PC-9 (cell line): ENCODE measurements around the gene HDAC5. TPM values are rescaled to one million over a fixed set of nuclear protein-coding genes. Genes with fewer than 3 reads are reported as not detected.

Experiments used
- BruUV-seq: library from RNA; stranded (reverse); fragments of 400-500 nt; replicated peaks from 2 replicates; lab custom pipeline; 2021; lab: Mats Ljungman, UMichigan
- CTCF ChIA-PET: fragments of 300-600 bp; sonication (Branson Sonifier 250); formaldehyde crosslinking; loops from one replicate; lab custom pipeline; 2022; ENCODE audit warnings: antibody characterized with exemption; lab: Charles Lee
- POLR2A ChIA-PET: fragments of 300-600 bp; sonication (Branson Sonifier 250); formaldehyde crosslinking; loops from one replicate; lab custom pipeline; 2022; ENCODE audit warnings: antibody characterized with exemption; ENCODE audit not compliant: unreplicated experiment; lab: Charles Lee
- DNase-seq, 2 experiments: peaks; one replicate each; pipeline versions ENCODE4 v3.0.0 to v3.0.0-alpha.2; 2015 to 2022; ENCODE audit warnings: mixed read lengths in 1 of 2
- H2AFZ ChIP-seq: fragments of 200-600 bp; sonication (generic); 2 replicates; pipeline ENCODE4 v1.8.1; 2017; ENCODE audit warnings: antibody characterized with exemption
- H3F3A ChIP-seq: fragments of 200-600 bp; sonication (generic); 2 replicates; pipeline ENCODE4 v1.8.1; 2017; ENCODE audit warnings: antibody characterized with exemption, mild to moderate bottlenecking, low read depth; ENCODE audit not compliant: insufficient read depth
- H3K27ac ChIP-seq: fragments of 200-600 bp; sonication (generic); 2 replicates; pipeline ENCODE4 v1.6.1; 2016; ENCODE audit warnings: mixed run types
- H3K27me3 ChIP-seq: fragments of 200-600 bp; sonication (generic); 2 replicates; pipeline ENCODE4 v1.6.1; 2016; ENCODE audit warnings: low read depth, mixed run types; ENCODE audit not compliant: insufficient read depth
- H3K36me3 ChIP-seq: fragments of 200-600 bp; sonication (generic); 2 replicates; pipeline ENCODE4 v1.6.1; 2016; ENCODE audit warnings: low read depth, mixed run types
- H3K4me1 ChIP-seq: fragments of 200-600 bp; sonication (generic); replicated peaks from 2 replicates; pipeline ENCODE4 v1.6.1; 2016; ENCODE audit warnings: mixed run types; ENCODE audit not compliant: insufficient read depth
- H3K4me2 ChIP-seq: fragments of 200-600 bp; sonication (generic); 2 replicates; pipeline ENCODE4 v1.6.1; 2017; ENCODE audit warnings: mixed run types
- H3K4me3 ChIP-seq: fragments of 200-600 bp; sonication (generic); 2 replicates; pipeline ENCODE4 v1.6.1; 2016; ENCODE audit warnings: mixed run types
- H3K79me2 ChIP-seq: fragments of 200-600 bp; sonication (generic); 2 replicates; pipeline ENCODE4 v1.6.1; 2017; ENCODE audit warnings: low read depth, mixed run types
- H3K9me2 ChIP-seq: fragments of 200-600 bp; sonication (generic); 2 replicates; pipeline ENCODE4 v1.8.1; 2017; ENCODE audit warnings: mild to moderate bottlenecking; ENCODE audit not compliant: insufficient read depth
- H3K9me3 ChIP-seq: fragments of 200-600 bp; sonication (generic); 2 replicates; pipeline ENCODE4 v1.8.1; 2016; ENCODE audit warnings: low read depth; ENCODE audit not compliant: insufficient read depth
- H4K20me1 ChIP-seq: fragments of 200-600 bp; sonication (generic); 2 replicates; pipeline ENCODE4 v1.8.1; 2017; ENCODE audit not compliant: insufficient read depth
- CTCF ChIP-seq: fragments of 200-600 bp; sonication (generic); conservative IDR thresholded peaks from 2 replicates; pipeline ENCODE4 v1.6.1; 2017; ENCODE audit warnings: mixed run types, antibody characterized with exemption, mild to moderate bottlenecking, moderate library complexity
- EZH2 ChIP-seq: fragments of 200-600 bp; sonication (generic); IDR thresholded peaks from 2 replicates; pipeline ENCODE4 v1.8.0; 2017; ENCODE audit warnings: antibody characterized with exemption, low read depth
- intact Hi-C: fragments of 100-400 bp; cut with micrococcal nuclease; formaldehyde crosslinking; loops from one replicate; pipeline ENCODE4 v1.10.0; 2022; ENCODE audit not compliant: unreplicated experiment
- total RNA-seq: library from RNA; stranded (reverse); gene quantifications from 2 replicates; pipeline ENCODE4 v1.2.3, GENCODE V29; 2021

Gene HDAC5
- total RNA-seq, 1 experiment from 2014 or later, result 24.0 TPM

- Histone ChIP-seq H3F3A (peaks cover 14% of the 10 kb centered on the region; the same call in 1 of the 2 replicates), H3K9me2 (no peaks in the 10 kb centered on the region), H3K27me3 (no peaks in the 10 kb centered on the region), H3K4me2 (no peak overlapping the region), H3K27ac (no peak overlapping the region), H4K20me1 (no peaks in the 10 kb centered on the region), H3K4me3 (no peak overlapping the region), H3K79me2 (no peaks in the 10 kb centered on the region), H3K36me3 (no peaks in the 10 kb centered on the region), H3K4me1 (peaks cover 15% of the 10 kb centered on the region), H2AFZ (no peak overlapping the region), H3K9me3 (no peaks in the 10 kb centered on the region)
- intact Hi-C loops, result no loop called here
- CTCF ChIA-PET, result interaction anchor here (0.6 to 0.7 kb wide), 2 partner anchors 29 to 43 kb away, joined by 3 to 5 read pairs; no protein-coding TSS in a partner anchor
- POLR2A ChIA-PET, result interaction anchor here (0.6 to 0.7 kb wide), 2 partner anchors 197 to 453 kb away, joined by 4 to 10 read pairs; no protein-coding TSS in a partner anchor
- BruUV-seq, result no TSS peak
- TF ChIP-seq EZH2 (no peak), CTCF (no peak)
- no peak for DNase-seq
Measured at GRCh38 chr17:44128383-44128782, 4.9 kb upstream of the HDAC5 start.

- TF ChIP-seq EZH2 (no peak), CTCF (peak; percentile 24; the same call in 1 of the 2 replicates)
- CTCF ChIA-PET, result interaction anchor here (0.6 to 1.2 kb wide), 5 partner anchors 13 to 246 kb away, joined by 3 to 14 read pairs (median 5); no protein-coding TSS in a partner anchor
- Histone ChIP-seq H3K9me3 (no peaks in the 10 kb centered on the region), H4K20me1 (no peaks in the 10 kb centered on the region), H3K4me2 (peak overlapping the region; percentile 83), H3K9me2 (no peaks in the 10 kb centered on the region), H2AFZ (peak overlapping the region; percentile 94), H3K4me3 (peak overlapping the region; percentile 84), H3F3A (no peaks in the 10 kb centered on the region), H3K27ac (peak overlapping the region; percentile 68; the same call in 1 of the 2 replicates), H3K27me3 (peaks cover 4% of the 10 kb centered on the region; the same call in 1 of the 2 replicates), H3K4me1 (peaks cover 7% of the 10 kb centered on the region), H3K36me3 (no peaks in the 10 kb centered on the region), H3K79me2 (no peaks in the 10 kb centered on the region)
- BruUV-seq, result TSS peak; percentile 84
- DNase-seq, result no peak
- POLR2A ChIA-PET, result interaction anchor here (0.6 to 1.0 kb wide), 3 partner anchors 53 to 345 kb away, joined by 3 to 23 read pairs (median 22); partner anchors contain the start of gene DUSP3
- intact Hi-C loops, result no loop called here
Measured at GRCh38 chr17:44124118-44124438, 637 bp upstream of the HDAC5 start.

GRCh38 chr17:44122816-44123355 lies 555 bp downstream of the HDAC5 start:
- Histone ChIP-seq H3K4me3 (peak overlapping the region; percentile 84), H3K9me3 (no peaks in the 10 kb centered on the region), H3K9me2 (no peaks in the 10 kb centered on the region), H3K36me3 (no peaks in the 10 kb centered on the region), H3K27ac (no peak overlapping the region), H3K79me2 (no peaks in the 10 kb centered on the region), H3K27me3 (peaks cover 4% of the 10 kb centered on the region; the same call in 1 of the 2 replicates), H3K4me1 (peaks cover 7% of the 10 kb centered on the region), H3K4me2 (peak overlapping the region; percentile 81), H4K20me1 (0 out of 2 replicates have a peak, but pooled peaks cover 4% of the 10 kb centered on the region), H3F3A (no peaks in the 10 kb centered on the region), H2AFZ (peak overlapping the region; percentile 73)
- no TSS peak for BruUV-seq
- ChIA-PET CTCF (interaction anchor here (0.5 to 1.2 kb wide), 7 partner anchors 12 to 117 kb away, joined by 3 to 14 read pairs (median 5); no protein-coding TSS in a partner anchor), POLR2A (interaction anchor here (0.5 to 0.8 kb wide), 3 partner anchors 8 to 24 kb away, joined by 6 to 12 read pairs (median 11); no protein-coding TSS in a partner anchor)
- intact Hi-C loops, result loop anchor here (1.0 kb wide), 2 partner anchors 12 to 18 kb away; partner anchors contain the start of gene HROB
- TF ChIP-seq CTCF (no peak), EZH2 (no peak)
- no peak for DNase-seq
